Measurements from ENCODE around the gene STX2.

STX2 gene

GRCh38 chr12:130770413-130771028, 68.5 kb downstream of the STX2 start:
- no peak overlapping the region for H3K9ac ChIP-seq (ENCODE audit: low read length)
- no peaks in the 10 kb centered on the region for H3K36me3 ChIP-seq (ENCODE audit: low read length)
- H3K9me2 ChIP-seq (replicated peaks; ENCODE audit: insufficient read depth, low read length) = no peaks in the 10 kb centered on the region
- H3K79me2 ChIP-seq (ENCODE audit: insufficient read depth, low read length) = no peaks in the 10 kb centered on the region
- H3F3A ChIP-seq (ENCODE audit: insufficient read depth) = no peaks in the 10 kb centered on the region
- no peak overlapping the region for H2AFZ ChIP-seq (ENCODE audit: low read depth, low read length, severe bottlenecking)
- no peak overlapping the region for H3K4me3 ChIP-seq (ENCODE audit: insufficient read depth, low read length, poor library complexity, severe bottlenecking)
- TF ChIP-seq EZH2phosphoT487 (conservative IDR thresholded peaks at IDR 0.05; ENCODE audit: low read length) = no peak
- TF ChIP-seq, protein P1, sequence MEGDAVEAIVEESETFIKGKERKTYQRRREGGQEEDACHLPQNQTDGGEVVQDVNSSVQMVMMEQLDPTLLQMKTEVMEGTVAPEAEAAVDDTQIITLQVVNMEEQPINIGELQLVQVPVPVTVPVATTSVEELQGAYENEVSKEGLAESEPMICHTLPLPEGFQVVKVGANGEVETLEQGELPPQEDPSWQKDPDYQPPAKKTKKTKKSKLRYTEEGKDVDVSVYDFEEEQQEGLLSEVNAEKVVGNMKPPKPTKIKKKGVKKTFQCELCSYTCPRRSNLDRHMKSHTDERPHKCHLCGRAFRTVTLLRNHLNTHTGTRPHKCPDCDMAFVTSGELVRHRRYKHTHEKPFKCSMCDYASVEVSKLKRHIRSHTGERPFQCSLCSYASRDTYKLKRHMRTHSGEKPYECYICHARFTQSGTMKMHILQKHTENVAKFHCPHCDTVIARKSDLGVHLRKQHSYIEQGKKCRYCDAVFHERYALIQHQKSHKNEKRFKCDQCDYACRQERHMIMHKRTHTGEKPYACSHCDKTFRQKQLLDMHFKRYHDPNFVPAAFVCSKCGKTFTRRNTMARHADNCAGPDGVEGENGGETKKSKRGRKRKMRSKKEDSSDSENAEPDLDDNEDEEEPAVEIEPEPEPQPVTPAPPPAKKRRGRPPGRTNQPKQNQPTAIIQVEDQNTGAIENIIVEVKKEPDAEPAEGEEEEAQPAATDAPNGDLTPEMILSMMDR (IDR thresholded peaks at IDR 0.05; ENCODE audit: insufficient read depth, low read length, poor library complexity, severe bottlenecking) = no peak
- H4K20me1 ChIP-seq (ENCODE audit: low read depth, low read length) = no peaks in the 10 kb centered on the region
- no peak overlapping the region for H3K27ac ChIP-seq (ENCODE audit: low read depth, low read length)
- no peak overlapping the region for H3K4me2 ChIP-seq (ENCODE audit: low read depth, low read length, poor library complexity, severe bottlenecking)
- peaks cover under 1% of the 10 kb centered on the region; the same call in 1 of the 2 replicates for H3K9me3 ChIP-seq (ENCODE audit: insufficient read depth, low read length)
- no peaks in the 10 kb centered on the region for H3K27me3 ChIP-seq (ENCODE audit: low read length)

- Histone ChIP-seq H3K9ac (ENCODE audit: low read length) (no peak overlapping the region), H3K27me3 (ENCODE audit: low read length) (no peaks in the 10 kb centered on the region), H3F3A (ENCODE audit: insufficient read depth) (no peaks in the 10 kb centered on the region), H3K4me2 (ENCODE audit: low read depth, low read length, poor library complexity, severe bottlenecking) (no peak overlapping the region), H4K20me1 (ENCODE audit: low read depth, low read length) (no peaks in the 10 kb centered on the region), H3K79me2 (ENCODE audit: insufficient read depth, low read length) (no peaks in the 10 kb centered on the region), H2AFZ (ENCODE audit: low read depth, low read length, severe bottlenecking) (no peak overlapping the region), H3K27ac (ENCODE audit: low read depth, low read length) (no peak overlapping the region), H3K9me2 (replicated peaks; ENCODE audit: insufficient read depth, low read length) (no peaks in the 10 kb centered on the region), H3K9me3 (ENCODE audit: insufficient read depth, low read length) (peaks cover 18% of the 10 kb centered on the region; the same call in 1 of the 2 replicates), H3K36me3 (ENCODE audit: low read length) (no peaks in the 10 kb centered on the region), H3K4me3 (ENCODE audit: insufficient read depth, low read length, poor library complexity, severe bottlenecking) (no peak overlapping the region)
- TF ChIP-seq, protein P1 (IDR thresholded peaks at IDR 0.05; ENCODE audit: insufficient read depth, low read length, poor library complexity, severe bottlenecking) = no peak
- TF ChIP-seq EZH2phosphoT487 (conservative IDR thresholded peaks at IDR 0.05; ENCODE audit: low read length) = no peak
Observed at GRCh38 chr12:130768120-130768519, 70.9 kb downstream of the STX2 start.

GRCh38 chr12:130766470-130766869, 72.6 kb downstream of the STX2 start:
- no peaks in the 10 kb centered on the region for H3K36me3 ChIP-seq (ENCODE audit: low read length)
- H3F3A ChIP-seq (ENCODE audit: insufficient read depth) = no peaks in the 10 kb centered on the region
- H3K9me3 ChIP-seq (ENCODE audit: insufficient read depth, low read length) = peaks cover 18% of the 10 kb centered on the region; the same call in 1 of the 2 replicates
- no peak overlapping the region for H3K4me2 ChIP-seq (ENCODE audit: low read depth, low read length, poor library complexity, severe bottlenecking)
- no peaks in the 10 kb centered on the region for H3K27me3 ChIP-seq (ENCODE audit: low read length)
- H3K9me2 ChIP-seq (replicated peaks; ENCODE audit: insufficient read depth, low read length) = no peaks in the 10 kb centered on the region
- no peak overlapping the region for H3K4me3 ChIP-seq (ENCODE audit: insufficient read depth, low read length, poor library complexity, severe bottlenecking)
- no peaks in the 10 kb centered on the region for H3K79me2 ChIP-seq (ENCODE audit: insufficient read depth, low read length)
- H3K27ac ChIP-seq (ENCODE audit: low read depth, low read length) = no peak overlapping the region
- no peaks in the 10 kb centered on the region for H4K20me1 ChIP-seq (ENCODE audit: low read depth, low read length)
- no peak overlapping the region for H3K9ac ChIP-seq (ENCODE audit: low read length)
- TF ChIP-seq, protein P1 (IDR thresholded peaks at IDR 0.05; ENCODE audit: insufficient read depth, low read length, poor library complexity, severe bottlenecking) = no peak
- TF ChIP-seq EZH2phosphoT487 (conservative IDR thresholded peaks at IDR 0.05; ENCODE audit: low read length) = no peak
- H2AFZ ChIP-seq (ENCODE audit: low read depth, low read length, severe bottlenecking) = no peak overlapping the region

Data from SU-DHL-6 (cell line).